GM21576 (cell line): ENCODE measurements around the gene ATXN10.
A peak's percentile ranks its signal among the peaks of the same experiment; 100 is the strongest.
"Not testable (repeated sequence)": the region's sequence is repeated elsewhere in the genome, so short reads cannot be mapped to it uniquely, and the experiment has no call there.

ENCODE experiments used
- ATAC-seq: cut with Tn5 transposase; IDR thresholded peaks from one replicate; pipeline ENCODE4 v1.9.1; 2021; ENCODE audit warnings: mild to moderate bottlenecking, moderate library complexity; ENCODE audit not compliant: unreplicated experiment

Gene ATXN10, protein sequence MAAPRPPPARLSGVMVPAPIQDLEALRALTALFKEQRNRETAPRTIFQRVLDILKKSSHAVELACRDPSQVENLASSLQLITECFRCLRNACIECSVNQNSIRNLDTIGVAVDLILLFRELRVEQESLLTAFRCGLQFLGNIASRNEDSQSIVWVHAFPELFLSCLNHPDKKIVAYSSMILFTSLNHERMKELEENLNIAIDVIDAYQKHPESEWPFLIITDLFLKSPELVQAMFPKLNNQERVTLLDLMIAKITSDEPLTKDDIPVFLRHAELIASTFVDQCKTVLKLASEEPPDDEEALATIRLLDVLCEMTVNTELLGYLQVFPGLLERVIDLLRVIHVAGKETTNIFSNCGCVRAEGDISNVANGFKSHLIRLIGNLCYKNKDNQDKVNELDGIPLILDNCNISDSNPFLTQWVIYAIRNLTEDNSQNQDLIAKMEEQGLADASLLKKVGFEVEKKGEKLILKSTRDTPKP

DNA sequence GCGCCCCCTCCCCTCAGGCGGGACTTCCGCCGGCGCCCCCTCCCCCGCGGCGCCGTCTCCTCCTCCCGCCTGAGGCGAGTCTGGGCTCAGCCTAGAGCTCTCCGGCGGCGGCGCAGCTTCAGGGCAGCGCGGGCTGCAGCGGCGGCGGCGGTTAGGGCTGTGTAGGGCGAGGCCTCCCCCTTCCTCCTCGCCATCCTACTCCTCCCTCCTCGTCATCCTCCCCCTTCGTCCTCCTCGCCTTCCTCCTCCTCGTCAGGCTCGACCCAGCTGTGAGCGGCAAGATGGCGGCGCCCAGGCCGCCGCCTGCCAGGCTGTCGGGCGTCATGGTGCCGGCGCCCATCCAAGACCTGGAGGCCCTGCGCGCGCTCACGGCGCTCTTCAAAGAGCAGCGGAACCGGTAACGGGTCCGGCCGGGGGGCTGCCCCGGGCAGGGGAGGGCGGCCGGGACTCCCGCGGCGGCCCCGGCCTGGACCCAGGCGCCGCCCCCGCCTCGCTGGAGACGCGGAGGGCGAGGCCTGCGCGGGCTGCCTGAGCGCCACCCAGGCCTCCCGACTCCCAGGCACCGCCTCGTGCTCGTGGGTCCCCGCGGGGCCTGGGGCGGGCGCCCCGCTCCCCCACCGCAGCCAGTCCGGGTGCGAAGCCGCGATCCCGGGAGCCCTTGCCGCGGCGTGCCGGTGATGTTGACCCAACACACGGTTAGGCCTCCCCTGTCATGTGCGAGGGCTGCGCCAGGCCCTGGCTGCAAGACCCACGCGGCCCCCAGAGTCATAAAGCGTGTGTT lies at the start of gene ATXN10:
Gene ATXN10, plus strand, starts transcription at position 52 of the 781 bp plus-strand sequence. Its CDS starts 230 bp downstream, at position 282.
- ATAC-seq, result peak; percentile 52

DNA sequence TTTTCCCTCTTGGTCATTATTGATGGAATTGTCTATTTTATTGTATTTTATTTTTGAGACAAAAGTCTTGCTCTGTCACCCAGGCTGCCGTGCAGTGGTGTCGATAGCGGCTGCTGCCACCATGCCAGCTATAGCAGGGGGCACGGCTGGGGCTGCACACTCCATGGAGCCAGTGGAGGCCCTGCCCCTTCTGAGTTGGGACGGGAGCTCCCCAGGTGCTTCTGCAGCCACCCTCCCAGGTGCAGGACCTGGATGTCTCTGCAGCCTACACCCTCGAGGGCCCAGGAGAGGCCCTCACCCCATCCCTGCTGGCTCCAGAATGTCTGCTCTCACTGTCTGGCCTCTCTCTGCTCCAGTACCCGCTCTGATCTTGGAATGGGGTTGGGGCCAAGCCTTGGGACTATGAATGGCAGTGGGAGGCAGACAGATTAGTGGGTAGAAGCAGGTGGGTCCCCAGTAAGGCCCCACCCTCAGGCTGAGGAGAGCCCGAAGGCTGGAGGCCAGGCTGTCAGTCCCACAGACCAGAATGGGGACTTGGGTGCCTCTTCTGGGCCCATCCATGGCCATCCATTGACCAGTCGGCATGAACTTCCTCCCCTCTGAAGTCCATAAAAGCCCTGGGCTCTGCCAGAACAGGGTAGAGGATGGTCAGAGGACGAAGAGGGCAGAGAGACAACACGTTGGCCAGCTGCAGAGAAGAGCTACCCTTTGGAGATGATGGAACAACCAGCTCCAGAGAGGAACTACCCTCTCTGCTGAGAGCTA lies 49.6 kb upstream of the ATXN10 start:
- no peak for ATAC-seq

DNA sequence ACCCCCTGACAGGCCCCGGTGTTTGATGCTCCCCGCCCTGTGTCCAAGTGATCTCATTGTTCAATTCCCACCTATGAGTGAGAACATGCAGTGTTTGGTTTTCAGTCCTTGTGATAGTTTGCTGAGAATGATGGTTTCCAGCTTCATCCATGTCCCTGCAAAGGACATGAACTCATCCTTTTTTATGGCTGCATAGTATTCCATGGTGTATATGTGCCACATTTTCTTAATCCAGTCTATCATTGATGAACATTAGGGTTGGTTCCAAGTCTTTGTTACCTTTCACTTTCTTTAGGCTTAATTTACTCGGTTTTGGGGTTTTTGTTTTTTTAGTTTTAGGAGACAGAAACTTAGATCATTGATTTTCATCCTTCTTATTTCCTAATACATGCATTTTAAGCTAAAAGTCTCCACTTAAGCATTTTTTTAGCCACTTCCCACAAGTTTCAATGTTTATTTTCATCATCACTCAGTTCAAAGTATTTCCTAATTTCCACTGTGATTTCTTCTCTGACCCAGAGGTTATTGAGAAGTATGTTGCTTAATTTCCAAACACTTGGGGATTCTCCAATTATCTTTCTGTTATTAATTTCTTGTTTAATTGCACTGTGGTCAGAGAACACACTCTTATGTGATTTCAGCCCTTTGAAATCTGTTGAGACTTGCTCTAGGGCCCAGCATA lies 48.0 kb upstream of the ATXN10 start:
- not testable (repeated sequence) for ATAC-seq

DNA sequence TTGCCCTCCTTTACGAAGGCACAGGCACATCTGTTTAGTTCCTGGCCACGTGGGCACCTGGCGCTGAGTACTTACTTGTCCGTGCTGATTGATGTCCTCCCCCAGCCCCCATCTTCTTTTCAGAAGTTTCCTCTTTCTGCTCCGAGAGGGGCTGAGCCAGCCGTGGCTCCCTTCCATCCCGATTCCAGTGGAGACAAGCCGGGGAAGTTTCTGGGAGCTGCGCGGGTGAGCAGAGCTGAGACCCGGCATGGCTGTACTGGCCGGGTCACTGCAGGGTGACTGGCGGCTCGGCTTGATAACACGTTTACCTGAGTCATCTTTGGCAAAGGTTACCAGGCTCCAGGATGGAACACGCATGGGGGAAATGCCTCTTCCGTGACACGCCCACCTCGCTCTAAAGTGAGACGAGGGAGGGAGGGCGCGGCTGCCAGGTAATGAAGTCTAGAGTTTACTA lies 45.4 kb upstream of the ATXN10 start:
- ATAC-seq, result no peak

DNA sequence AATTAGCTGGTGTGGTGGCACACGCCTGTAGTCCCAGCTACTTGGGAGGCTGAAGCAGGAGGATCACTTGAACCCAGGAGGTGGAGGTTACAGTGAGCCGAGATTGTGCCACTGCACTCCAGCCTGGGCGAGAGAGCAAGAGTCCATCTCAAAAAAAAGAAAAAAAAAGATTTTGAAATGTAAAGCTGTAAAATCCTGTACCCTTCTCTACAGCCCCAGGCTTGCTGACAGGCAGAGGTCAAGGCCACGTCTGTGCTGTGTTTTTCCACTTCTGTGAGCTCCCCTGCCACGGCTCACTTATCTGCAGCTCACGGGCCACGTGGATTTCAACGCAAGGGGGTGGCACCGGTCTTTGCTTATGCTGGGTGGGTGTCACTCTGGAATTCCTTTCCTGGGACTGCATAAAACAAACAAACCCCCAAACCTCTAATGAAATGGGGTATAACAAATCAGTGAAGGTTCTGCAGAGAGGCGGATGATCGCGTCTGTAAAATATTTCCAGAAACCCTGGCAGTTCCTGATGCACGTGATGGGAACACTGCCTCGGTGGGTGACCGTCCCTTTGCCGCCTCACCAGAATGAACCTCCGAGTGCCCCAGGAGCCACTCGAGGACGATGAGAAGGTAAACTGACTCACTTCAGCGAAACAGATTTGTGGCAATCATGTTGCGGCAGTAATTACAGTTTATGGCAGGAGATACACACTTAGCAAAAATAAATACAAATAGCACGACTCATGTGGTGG lies 44.0 kb upstream of the ATXN10 start:
- ATAC-seq, result no peak

DNA sequence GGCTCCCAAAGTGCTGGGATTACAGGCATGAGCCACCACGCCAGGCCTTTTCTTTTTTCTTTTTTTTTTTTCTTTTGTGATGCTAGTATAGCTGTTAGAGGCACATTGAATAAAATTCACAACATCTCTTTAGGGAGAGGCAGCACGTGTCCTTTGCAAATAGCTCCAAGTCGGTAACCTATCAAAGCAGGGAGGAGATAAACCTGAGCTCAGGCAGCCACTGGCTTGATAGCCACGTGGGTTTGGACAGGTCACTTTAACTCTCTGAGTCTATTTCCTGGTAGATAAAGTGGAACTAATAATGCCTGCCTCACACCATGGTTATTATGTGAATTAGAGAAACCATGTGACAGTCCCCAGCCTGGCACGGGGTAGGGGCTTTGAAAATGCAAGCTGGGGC lies 43.1 kb upstream of the ATXN10 start:
- ATAC-seq, result no peak

DNA sequence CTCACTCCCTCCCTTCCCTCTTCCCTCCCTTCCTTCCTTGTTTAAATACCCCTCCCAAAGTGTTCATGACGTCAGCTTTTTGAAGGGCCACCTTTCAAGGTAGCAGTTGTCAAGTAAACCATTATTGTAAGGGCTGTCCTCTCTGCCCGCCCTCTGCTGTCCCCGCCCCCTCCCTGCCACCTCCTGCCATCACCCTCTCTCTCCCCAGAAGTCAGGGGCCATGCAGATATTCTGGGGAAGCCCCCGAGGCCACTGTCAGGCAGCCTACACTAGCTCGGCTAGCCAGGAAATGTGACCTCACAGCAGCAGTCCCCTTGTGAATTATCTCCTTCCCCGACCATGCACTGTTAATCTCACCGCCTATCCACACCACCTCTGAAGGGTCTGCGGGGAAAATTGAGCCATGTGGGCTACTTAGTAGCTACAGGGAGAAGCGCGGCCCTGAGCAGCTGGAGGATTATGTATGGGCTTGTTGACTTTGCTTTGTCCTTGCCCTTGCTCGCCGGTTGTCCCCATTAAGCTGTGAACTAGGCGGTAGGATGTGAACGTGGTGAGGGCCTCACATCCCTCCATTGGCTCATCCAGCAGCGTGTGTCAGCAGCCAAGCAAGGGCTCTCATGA lies 42.1 kb upstream of the ATXN10 start:
- ATAC-seq, result no peak

DNA sequence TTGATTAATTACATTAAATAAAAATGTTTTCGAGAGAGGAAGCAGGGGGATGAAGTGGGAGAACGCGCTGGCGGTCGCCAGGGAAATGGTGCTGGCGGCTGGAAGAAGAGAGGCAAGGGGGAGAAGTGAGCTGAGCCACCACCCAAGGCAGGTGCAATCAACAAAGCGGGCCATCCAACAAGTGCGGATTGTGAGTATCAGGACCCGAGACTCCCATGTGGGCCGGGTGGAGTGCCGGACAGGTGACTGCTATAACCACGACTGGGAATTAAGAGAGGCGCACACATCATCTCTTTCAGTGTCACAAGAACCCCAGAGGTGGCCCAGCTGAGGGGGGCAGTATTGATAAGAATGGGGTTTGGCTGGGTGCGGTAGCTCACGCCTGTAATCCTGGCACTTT lies 41.2 kb upstream of the ATXN10 start:
- no peak for ATAC-seq

DNA sequence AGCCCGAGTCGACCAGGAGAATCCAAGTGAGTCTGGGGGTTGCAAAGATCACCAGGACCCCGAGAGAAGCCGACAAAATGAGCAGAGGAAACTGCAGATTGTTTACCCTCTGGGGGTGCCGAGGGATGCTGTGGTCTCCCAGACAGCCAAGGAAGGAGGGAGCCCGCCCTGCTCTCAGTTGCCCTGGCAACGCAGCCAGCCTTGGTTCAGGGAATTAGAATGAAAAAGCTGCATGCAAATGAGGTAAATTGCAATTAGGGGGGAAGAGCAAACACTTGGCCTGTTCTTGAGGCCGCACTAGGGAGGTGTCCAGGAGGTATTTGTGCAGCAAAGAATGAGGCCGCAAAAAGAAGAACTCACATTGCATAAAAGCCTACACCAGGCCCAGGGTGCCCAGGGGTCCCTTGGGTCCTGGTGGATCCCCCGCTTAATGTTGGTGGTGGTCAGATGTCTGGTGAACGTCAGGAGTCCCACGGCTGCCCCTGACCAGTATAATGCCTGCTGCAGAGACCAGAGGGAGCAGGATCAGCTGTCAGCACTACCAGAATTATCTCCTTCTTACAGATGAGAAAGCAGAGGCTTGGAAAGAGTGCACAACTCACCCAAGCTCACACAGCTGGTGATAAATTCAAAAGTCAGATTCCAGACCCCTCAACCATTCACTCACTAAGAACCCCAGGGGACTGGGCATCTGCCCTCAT lies 40.3 kb upstream of the ATXN10 start:
- ATAC-seq, result no peak

DNA sequence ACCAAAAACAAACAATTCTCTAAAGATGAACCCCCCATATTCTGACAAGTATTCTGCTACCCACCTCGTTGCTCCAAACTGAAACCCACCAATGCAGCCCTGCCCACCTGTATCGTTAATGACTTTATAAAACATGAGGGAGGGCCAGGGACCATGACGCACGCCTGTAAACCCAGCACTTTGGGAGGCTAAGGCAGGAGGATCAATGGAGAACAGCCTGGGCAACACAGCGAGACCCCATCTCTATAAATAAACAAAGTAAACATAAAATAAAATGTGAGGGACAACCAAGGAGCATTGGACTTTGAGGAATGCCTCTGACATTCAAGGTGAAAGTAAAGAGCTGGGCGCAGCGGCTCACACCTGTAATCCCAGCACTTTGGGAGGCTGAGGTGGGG lies 39.8 kb upstream of the ATXN10 start:
- ATAC-seq, result no peak

DNA sequence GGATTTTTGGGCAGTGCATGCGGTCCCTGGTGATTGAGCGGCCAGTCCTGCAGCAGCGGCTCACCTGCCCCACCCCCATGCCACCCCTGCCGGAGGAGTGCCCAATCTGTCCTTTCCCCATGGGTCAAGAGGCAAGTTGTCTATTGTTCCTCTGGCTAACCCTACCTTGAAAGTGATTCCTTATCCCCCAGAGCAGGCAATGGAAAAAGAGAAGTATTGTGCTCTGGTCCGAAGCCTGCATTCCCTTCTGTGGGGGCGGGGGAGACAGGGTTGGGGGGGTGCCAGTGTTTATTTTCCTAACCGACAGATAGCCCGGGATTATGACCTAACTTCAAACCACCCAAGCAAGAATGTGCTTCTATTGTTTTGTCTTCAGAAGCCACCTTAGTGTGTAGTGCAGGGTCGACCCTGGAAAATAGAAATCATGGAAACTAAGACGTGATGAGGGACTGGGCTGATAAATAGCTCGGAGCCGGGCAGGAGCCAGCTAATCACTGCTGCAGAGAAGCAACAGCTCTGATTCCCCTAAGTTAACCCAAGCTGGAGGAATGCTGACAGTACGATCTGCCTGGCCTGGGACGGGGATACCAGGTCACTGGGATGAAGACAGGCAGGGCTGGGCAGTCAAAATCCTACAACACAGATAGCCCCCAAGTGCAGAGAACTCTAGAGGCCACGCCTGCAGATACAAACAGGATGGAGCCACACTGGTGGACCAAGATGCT lies 38.7 kb upstream of the ATXN10 start:
- no peak for ATAC-seq

DNA sequence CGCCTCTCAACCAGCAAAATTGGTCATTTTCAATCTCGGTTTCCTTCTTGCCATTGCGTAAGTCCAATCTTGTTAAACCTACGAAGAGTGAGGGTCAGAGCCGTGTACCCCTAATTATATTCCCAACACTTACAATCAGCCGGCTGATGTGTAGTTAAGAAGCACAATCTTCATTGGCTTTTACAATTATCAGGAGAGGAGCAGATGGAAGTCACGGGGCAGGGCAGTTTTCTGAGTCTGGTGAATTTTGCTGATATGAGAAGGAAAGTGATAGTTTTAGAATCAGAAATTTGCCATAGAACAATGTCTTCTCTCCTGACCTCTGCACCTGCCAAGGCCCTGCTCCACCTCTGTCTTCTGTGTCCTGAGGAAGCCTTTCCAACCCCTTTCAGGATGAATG lies 35.0 kb upstream of the ATXN10 start:
- ATAC-seq, result no peak

DNA sequence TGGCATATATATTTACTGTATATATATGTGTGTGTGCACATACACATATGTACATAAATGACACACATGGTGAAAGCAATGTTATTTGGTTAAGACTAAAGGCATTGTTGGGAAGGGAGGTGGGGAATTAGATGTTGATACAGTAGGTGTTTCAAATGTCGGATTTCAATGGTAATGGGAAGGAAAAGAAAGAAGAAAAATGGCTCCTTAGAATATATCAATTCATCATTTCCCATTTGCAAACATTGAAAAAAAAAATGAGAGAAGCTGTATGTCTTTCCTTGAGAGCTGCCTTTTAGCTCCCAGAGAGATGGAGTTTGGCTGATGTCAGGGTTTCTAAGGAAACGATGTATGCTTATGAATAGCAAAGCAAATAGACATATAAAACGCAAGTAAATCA lies 33.4 kb upstream of the ATXN10 start:
- ATAC-seq, result no peak

DNA sequence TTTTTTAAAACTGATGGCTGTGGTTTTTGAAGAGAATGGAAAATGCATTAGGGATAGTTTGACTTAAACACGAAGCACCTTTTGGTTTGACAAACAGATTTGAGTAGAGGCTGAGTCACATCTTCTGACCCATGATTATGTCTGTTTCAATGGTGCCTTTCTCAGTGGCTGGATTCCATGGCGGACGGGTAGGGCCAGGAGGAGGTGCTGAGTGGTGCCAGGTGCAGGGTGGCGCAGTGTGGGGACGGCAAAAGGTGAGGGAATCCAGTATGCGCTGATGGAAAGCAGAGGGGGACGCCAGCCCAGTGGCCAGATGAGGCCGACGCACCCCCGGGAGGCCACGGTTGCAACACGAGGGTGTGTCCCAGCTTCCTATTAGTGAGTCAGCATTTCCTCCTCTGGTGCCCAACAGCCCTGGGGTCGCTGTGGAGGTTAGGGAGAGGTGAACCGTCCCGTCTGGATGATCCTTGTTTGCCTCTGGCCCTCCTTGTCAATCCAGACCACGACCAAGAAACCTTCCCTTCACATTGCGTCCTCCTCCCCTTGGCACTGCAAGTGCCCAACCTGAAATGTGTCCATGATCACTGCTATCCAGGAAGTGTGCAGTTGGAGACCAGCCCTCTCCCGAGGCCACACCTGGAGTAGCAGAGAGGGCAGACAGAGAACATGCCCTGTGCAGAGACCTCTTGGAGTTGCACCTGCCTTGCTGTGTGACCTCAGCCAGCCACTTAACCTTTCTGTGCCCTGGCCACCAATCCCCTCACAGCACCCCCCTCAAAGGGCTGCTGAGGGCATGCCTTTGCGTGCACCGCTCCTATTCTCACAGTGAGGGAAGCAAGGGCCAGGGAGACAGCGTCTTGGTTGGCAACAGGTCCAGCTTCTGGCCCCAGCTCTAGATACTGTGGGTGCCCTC lies 32.5 kb upstream of the ATXN10 start:
- no peak for ATAC-seq

DNA sequence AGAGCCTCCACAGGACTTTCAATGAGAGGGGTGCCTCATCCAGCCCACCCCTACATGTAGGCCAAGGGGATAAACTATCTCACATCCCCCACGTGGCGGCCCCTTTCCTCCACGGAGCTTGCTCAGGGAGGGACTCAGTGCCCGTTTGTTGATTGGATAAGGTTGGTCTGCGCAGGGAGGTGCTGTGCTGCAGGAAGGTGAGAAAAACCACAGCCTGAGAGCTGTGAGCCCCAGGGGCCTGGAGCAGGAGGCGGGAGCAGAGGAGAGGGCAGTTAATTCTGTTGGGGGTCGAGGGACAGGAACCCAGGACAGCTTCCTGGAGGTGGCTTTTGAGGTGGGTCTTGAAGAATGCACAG lies 31.9 kb upstream of the ATXN10 start:
- no peak for ATAC-seq

DNA sequence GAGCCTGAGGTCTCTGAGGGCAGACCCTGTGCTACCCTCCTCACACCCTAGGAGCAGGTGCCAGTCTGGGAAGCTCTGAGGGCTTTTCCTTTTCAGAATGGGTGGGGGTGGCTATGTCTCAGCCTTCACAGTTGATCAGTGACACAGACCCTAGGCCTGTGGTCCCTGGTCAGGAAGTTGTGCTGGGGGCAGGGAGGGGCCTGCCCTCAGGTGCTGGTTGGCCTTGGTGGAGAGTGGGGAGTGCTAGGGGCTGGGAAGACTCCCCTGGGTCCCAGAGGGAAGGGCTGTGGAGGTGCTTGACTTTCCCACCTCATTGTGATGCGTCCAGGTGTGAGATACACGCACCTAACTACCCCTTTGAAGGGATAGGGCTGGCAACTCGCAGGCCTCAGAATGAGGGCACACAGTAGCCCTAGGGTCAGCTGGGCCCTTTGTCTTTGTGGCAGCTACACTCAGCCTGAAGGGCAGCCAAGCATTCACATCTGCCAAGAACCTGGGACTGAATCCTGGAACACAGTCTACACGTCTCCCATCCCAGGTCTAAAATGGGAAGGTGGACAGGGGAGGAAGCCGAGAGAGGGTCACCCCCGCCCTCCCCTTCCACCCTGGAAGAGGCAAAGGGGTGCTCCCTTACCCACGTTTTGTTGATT lies 31.2 kb upstream of the ATXN10 start:
- ATAC-seq, result no peak
